Endothelial cell of umbilical vein (primary cell): ENCODE measurements around the gene CYFIP1. TPM values are rescaled to one million over a fixed set of nuclear protein-coding genes. Genes with fewer than 3 reads are reported as not detected.

Experiments
- BruUV-seq: library from RNA; stranded (reverse); fragments of 400-500 nt; replicated peaks from 2 replicates; lab custom pipeline; 2021; lab: Mats Ljungman, UMichigan
- CTCF ChIA-PET: fragments of 300-600, 350-600 bp; sonication (Branson Sonifier 250); formaldehyde crosslinking; loops from one replicate; lab custom pipeline; 2021; ENCODE audit warnings: antibody characterized with exemption, inconsistent platforms; lab: Charles Lee
- POLR2A ChIA-PET: fragments of 300-600, 350-600 bp; sonication (Branson Sonifier 250); formaldehyde crosslinking; loops from one replicate; lab custom pipeline; 2021; ENCODE audit warnings: antibody characterized with exemption, inconsistent platforms; lab: Charles Lee
- DNase-seq: peaks from one replicate; pipeline ENCODE4 v3.0.0-alpha.2; 2011; ENCODE audit warnings: low read depth, low spot score
- FAIRE-seq: peaks from 2 replicates; lab custom pipeline; 2011; peaks lifted over from hg19 to GRCh38; lab: Jason Lieb, UNC
- H2AFZ ChIP-seq: 2 replicates; pipeline ENCODE4 v1.6.0; 2012; ENCODE audit warnings: low read depth, low read length, control low read depth, inconsistent platforms
- H3K27ac ChIP-seq: 2 replicates; pipeline ENCODE4 v1.5.1; 2011; ENCODE audit warnings: low read depth, mild to moderate bottlenecking, control low read depth, low read length, moderate library complexity; ENCODE audit not compliant: insufficient read depth
- H3K27me3 ChIP-seq, 2 experiments: 2 replicates each; pipeline versions ENCODE4 v1.6.0 to v1.6.1; 2011; ENCODE audit warnings: low read length in 2 of 2, mixed read lengths in 1 of 2; ENCODE audit not compliant: control insufficient read depth in 2 of 2, insufficient read depth in 2 of 2
- H3K36me3 ChIP-seq, 2 experiments: 2 replicates in 1 of 2; 3 replicates in 1 of 2; pipeline ENCODE4 v1.5.1; 2011; ENCODE audit warnings: low read length in 2 of 2, mild to moderate bottlenecking in 1 of 2, moderate library complexity in 1 of 2; ENCODE audit not compliant: control insufficient read depth in 2 of 2, insufficient read depth in 2 of 2; ENCODE audit errors: extremely low read depth in 1 of 2
- H3K4me1 ChIP-seq: 3 replicates; pipeline ENCODE4 v1.5.1; 2011; ENCODE audit warnings: mild to moderate bottlenecking, low read length; ENCODE audit not compliant: control insufficient read depth, insufficient read depth; ENCODE audit errors: extremely low read depth
- H3K4me2 ChIP-seq: 2 replicates; pipeline ENCODE4 v1.6.1; 2011; ENCODE audit warnings: low read length, control low read depth, mixed read lengths; ENCODE audit not compliant: insufficient read depth
- H3K4me3 ChIP-seq, 3 experiments: fragments of 200-600 bp in 1 of 3; sonication (generic), shearing (Covaris generic) in 1 of 3; replicated peaks in 1 of 3; 2 replicates each; pipeline ENCODE4 v1.5.1; 2011 to 2016; ENCODE audit warnings: control low read depth in 3 of 3, low read length in 3 of 3, mild to moderate bottlenecking in 2 of 3, inconsistent platforms in 1 of 3, low read depth in 1 of 3, moderate library complexity in 1 of 3; ENCODE audit not compliant: insufficient read depth in 1 of 3
- H3K79me2 ChIP-seq: 2 replicates; pipeline ENCODE4 v1.6.0; 2012; ENCODE audit warnings: low read length, inconsistent platforms; ENCODE audit not compliant: control insufficient read depth, insufficient read depth
- H3K9ac ChIP-seq: replicated peaks from 2 replicates; pipeline ENCODE3; 2011; ENCODE audit warnings: low read length, control low read depth; ENCODE audit not compliant: insufficient read depth; ENCODE audit errors: extremely low read depth
- H3K9me1 ChIP-seq: replicated peaks from 3 replicates; pipeline ENCODE4 v1.6.0; 2011; ENCODE audit warnings: mild to moderate bottlenecking, low read length; ENCODE audit not compliant: control insufficient read depth, insufficient read depth; ENCODE audit errors: extremely low read depth
- H3K9me3 ChIP-seq: replicated peaks from 2 replicates; pipeline ENCODE4 v1.5.1; 2012; ENCODE audit warnings: low read length, inconsistent platforms; ENCODE audit not compliant: control insufficient read depth, insufficient read depth
- H4K20me1 ChIP-seq: replicated peaks from 2 replicates; pipeline ENCODE3; 2011; ENCODE audit warnings: mild to moderate bottlenecking, low read length; ENCODE audit not compliant: control insufficient read depth, insufficient read depth; ENCODE audit errors: extremely low read depth
- CTCF ChIP-seq, 2 donors: IDR thresholded peaks; 1 replicate in 1 of 2; 2 replicates in 1 of 2; pipeline ENCODE4 v1.5.1; 2011; ENCODE audit warnings: low read length in 2 of 2, mild to moderate bottlenecking in 2 of 2, moderate library complexity in 2 of 2, control low read depth in 1 of 2, inconsistent platforms in 1 of 2, low read depth in 1 of 2; ENCODE audit not compliant: insufficient read depth in 1 of 2; ENCODE audit errors: extremely low read depth in 1 of 2
- EZH2 ChIP-seq: IDR thresholded peaks from 2 replicates; pipeline ENCODE4 v1.6.1; 2012; ENCODE audit warnings: borderline replicate concordance, low read depth, mild to moderate bottlenecking, moderate library complexity, low read length, inconsistent platforms; ENCODE audit not compliant: severe bottlenecking
- FOS ChIP-seq: IDR thresholded peaks from 2 replicates; pipeline ENCODE4 v1.6.1; 2011; ENCODE audit warnings: mild to moderate bottlenecking, low read length, moderate library complexity, borderline replicate concordance; ENCODE audit not compliant: insufficient read depth
- GATA2 ChIP-seq: IDR thresholded peaks from 2 replicates; pipeline ENCODE4 v1.7.0; 2011; ENCODE audit warnings: low read depth, mild to moderate bottlenecking, moderate library complexity, mixed read lengths, low read length; ENCODE audit not compliant: insufficient read length, insufficient read depth
- JUN ChIP-seq: IDR thresholded peaks from 2 replicates; pipeline ENCODE4 v1.6.1; 2011; ENCODE audit warnings: borderline replicate concordance, low read depth; ENCODE audit not compliant: insufficient read length, insufficient read depth
- MAX ChIP-seq: IDR thresholded peaks from 2 replicates; pipeline ENCODE4 v1.6.1; 2011; ENCODE audit not compliant: insufficient read depth, insufficient read length
- MYC ChIP-seq: IDR thresholded peaks from one replicate; pipeline ENCODE4 v1.6.1; 2011; ENCODE audit warnings: mild to moderate bottlenecking, low read depth, low read length
- POLR2A ChIP-seq: IDR thresholded peaks from 2 replicates; pipeline ENCODE4 v1.6.1; 2012; ENCODE audit warnings: low read depth, mild to moderate bottlenecking, control low read depth, low read length
- POLR2AphosphoS5 ChIP-seq: IDR thresholded peaks from 2 replicates; pipeline ENCODE4 v1.6.1; 2012; ENCODE audit warnings: low read depth, mild to moderate bottlenecking, control low read depth, low read length, moderate library complexity; ENCODE audit not compliant: insufficient read depth
- dilution Hi-C: fragments of 300-500 bp; cut with MboI; formaldehyde crosslinking; loops from one replicate; pipeline ENCODE4 v1.15.0; 2019; ENCODE audit warnings: low sequenced_read_pairs; ENCODE audit not compliant: extremely low pct_ligation_motif_present
- intact Hi-C: fragments of 100-400 bp; cut with micrococcal nuclease; formaldehyde crosslinking; loops from one replicate; pipeline ENCODE4 v1.10.0; 2022
- polyA plus RNA-seq, 4 experiments: library from polyadenylated mRNA; depleted of rRNA in 3 of 4; stranded (reverse) in 3 of 4; unstranded in 1 of 4; fragments of >200 nt; gene quantifications; 2 replicates each; pipeline versions ENCODE4 v1.2.1 to v1.2.3, GENCODE V29; 2011 to 2012; ENCODE audit warnings: missing spikeins in 1 of 4
- total RNA-seq: library from RNA; stranded (reverse); gene quantifications from 2 replicates; pipeline ENCODE4 v1.2.3, GENCODE V29; 2021

Gene CYFIP1
- total and polyA plus RNA-seq, 2 donors (not counting 3 experiments of a cell fraction or from before 2014, with no cell fraction given) = 81.4 to 158 TPM

GRCh38 chr15:22954798-22955543 is 25.2 kb downstream of the CYFIP1 start:
- Histone ChIP-seq H3K9me1 (no peaks in the 10 kb centered on the region), H4K20me1 (peaks cover 3% of the 10 kb centered on the region), H3K36me3 (no peaks in the 10 kb centered on the region), H3K79me2 (peaks cover 86% of the 10 kb centered on the region), H3K4me1 (peaks cover 8% of the 10 kb centered on the region), H3K27ac (no peak overlapping the region), H3K4me3 (no peak overlapping the region), H3K9ac (no peak overlapping the region), H3K27me3 (no peaks in the 10 kb centered on the region), H3K9me3 (no peaks in the 10 kb centered on the region), H3K4me2 (no peak overlapping the region), H2AFZ (no peak overlapping the region)
- TF ChIP-seq CTCF (IDR thresholded peaks at IDR 0.05; ENCODE audit: extremely low read depth in 1 of 2, insufficient read depth in 1 of 2, low read depth in 1 of 2, low read length in 2 of 2) (no peak), MYC (no peak), JUN (no peak), MAX (no peak), POLR2AphosphoS5 (no peak), FOS (no peak), POLR2A (no peak), GATA2 (no peak), EZH2 (no peak)
- FAIRE-seq = no peak
- BruUV-seq = no TSS peak
- dilution Hi-C loops = no loop called here
- POLR2A ChIA-PET = no interaction called here
- CTCF ChIA-PET = interaction anchor here (1.2 kb wide), 1 partner anchor 25 kb away, joined by 3 read pairs; the partner anchor contains the start of gene CYFIP1
- intact Hi-C loops = no loop called here
- no peak for DNase-seq
